Activated CD8-positive, alpha-beta memory T cell treated with anti-CD3 and anti-CD28 coated beads, Interleukin-2, amount 50 U/mL, for 24 hours (primary cell): ENCODE results near the gene PRDM2.

Experiments used
- DNase-seq: peaks from one replicate; pipeline ENCODE4 v3.0.0-alpha.2; 2020; ENCODE audit errors: extremely low read depth

Gene PRDM2

GRCh38 chr1:13842497-13842896 is 142.5 kb downstream of the PRDM2 start:
- DNase-seq = no peak

GRCh38 chr1:13851726-13852125 is 151.7 kb downstream of the PRDM2 start:
- no peak for DNase-seq

- DNase-seq = no peak
Measured at GRCh38 chr1:13855554-13855953, 155.6 kb downstream of the PRDM2 start.

- DNase-seq = no peak
Measured at GRCh38 chr1:13860031-13860430, 160.0 kb downstream of the PRDM2 start.

GRCh38 chr1:13864760-13865159 is 164.8 kb downstream of the PRDM2 start:
- no peak for DNase-seq

GRCh38 chr1:13865851-13866250 is 165.9 kb downstream of the PRDM2 start:
- DNase-seq = no peak

- no peak for DNase-seq
Measured at GRCh38 chr1:13867603-13868002, 167.6 kb downstream of the PRDM2 start.

- no peak for DNase-seq
Measured at GRCh38 chr1:13869172-13869797, 169.3 kb downstream of the PRDM2 start.

- DNase-seq = no peak
Measured at GRCh38 chr1:13871413-13871812, 171.4 kb downstream of the PRDM2 start.

GRCh38 chr1:13871886-13872285 is 171.9 kb downstream of the PRDM2 start:
- DNase-seq = no peak

GRCh38 chr1:13873032-13873431 is 173.0 kb downstream of the PRDM2 start:
- no peak for DNase-seq
